IMR-90 (cell line): ENCODE results near the gene TUB. TPM values are rescaled to one million over a fixed set of nuclear protein-coding genes. Genes with fewer than 3 reads are reported as not detected.

Experiments
- ATAC-seq: fragments of 200-7000 bp; cut with Tn5 transposase; 2 replicates; pipeline ENCODE4 v1.9.1; 2020; ENCODE audit warnings: low read depth, mild to moderate bottlenecking, moderate library complexity
- BruUV-seq: library from RNA; stranded (reverse); fragments of 400-500 nt; replicated peaks from 2 replicates; lab custom pipeline; 2021; lab: Mats Ljungman, UMichigan
- CTCF ChIA-PET: fragments of 300-600 bp; formaldehyde crosslinking; extraction: SDS; loops from one replicate; lab custom pipeline; 2021; ENCODE audit warnings: antibody characterized with exemption; lab: Yijun Ruan, JAX
- POLR2A ChIA-PET: fragments of 300-600 bp; sonication (Branson Sonifier 250); formaldehyde crosslinking; loops from one replicate; lab custom pipeline; 2022; ENCODE audit warnings: antibody characterized with exemption; ENCODE audit not compliant: unreplicated experiment; lab: Charles Lee
- DNase-seq: peaks from one replicate; pipeline ENCODE4 v3.0.0; 2013
- H2AFZ ChIP-seq: replicated peaks from 2 replicates; pipeline ENCODE3; 2013; ENCODE audit warnings: low read length, mild to moderate bottlenecking; ENCODE audit not compliant: poor library complexity
- H2AK5ac ChIP-seq: 2 replicates; pipeline ENCODE4 v1.6.1; 2013; ENCODE audit warnings: low read depth, low read length, inconsistent platforms
- H2AK9ac ChIP-seq: replicated peaks from 2 replicates; pipeline ENCODE3; 2013; ENCODE audit warnings: mild to moderate bottlenecking, low read depth, low read length, moderate library complexity; ENCODE audit not compliant: poor library complexity
- H2BK120ac ChIP-seq: 2 replicates; pipeline ENCODE4 v1.6.1; 2013; ENCODE audit warnings: low read depth, low read length, inconsistent platforms
- H2BK15ac ChIP-seq: 3 replicates; pipeline ENCODE4 v1.6.1; 2013; ENCODE audit warnings: low read depth, low read length, inconsistent platforms
- H2BK20ac ChIP-seq: 2 replicates; pipeline ENCODE4 v1.6.1; 2013; ENCODE audit warnings: low read depth, mild to moderate bottlenecking, inconsistent platforms, low read length, moderate library complexity
- H2BK5ac ChIP-seq: 2 replicates; pipeline ENCODE4 v1.6.1; 2013; ENCODE audit warnings: mild to moderate bottlenecking, low read depth, low read length, inconsistent platforms; ENCODE audit not compliant: poor library complexity, severe bottlenecking
- H3K14ac ChIP-seq: replicated peaks from 2 replicates; pipeline ENCODE4 v1.6.1; 2013; ENCODE audit warnings: low read depth, low read length, inconsistent platforms
- H3K18ac ChIP-seq: 2 replicates; pipeline ENCODE4 v1.6.1; 2013; ENCODE audit warnings: low read depth, low read length, control low read depth
- H3K23ac ChIP-seq: 2 replicates; pipeline ENCODE4 v1.6.1; 2013; ENCODE audit warnings: low read depth, low read length, inconsistent platforms
- H3K27ac ChIP-seq: 2 replicates; pipeline ENCODE4 v1.5.1; 2013; ENCODE audit warnings: mild to moderate bottlenecking, control low read depth, low read length; ENCODE audit not compliant: insufficient read depth
- H3K27me3 ChIP-seq: 2 replicates; pipeline ENCODE4 v1.6.1; 2013; ENCODE audit warnings: low read length; ENCODE audit not compliant: control insufficient read depth, insufficient read depth
- H3K36me3 ChIP-seq: 2 replicates; pipeline ENCODE4 v1.6.1; 2013; ENCODE audit warnings: low read length, mixed read lengths; ENCODE audit not compliant: control insufficient read depth, insufficient read depth
- H3K4ac ChIP-seq: 2 replicates; pipeline ENCODE4 v1.6.1; 2013; ENCODE audit warnings: low read depth, low read length, inconsistent platforms
- H3K4me1 ChIP-seq: 2 replicates; pipeline ENCODE4 v1.6.1; 2013; ENCODE audit warnings: low read length, mixed read lengths; ENCODE audit not compliant: control insufficient read depth, insufficient read depth
- H3K4me2 ChIP-seq: 2 replicates; pipeline ENCODE4 v1.6.1; 2013; ENCODE audit warnings: low read depth, mild to moderate bottlenecking, control low read depth, low read length, moderate library complexity
- H3K4me3 ChIP-seq: 2 replicates; pipeline ENCODE4 v1.5.1; 2013; ENCODE audit warnings: low read depth, mild to moderate bottlenecking, control low read depth, low read length, moderate library complexity; ENCODE audit not compliant: insufficient read depth
- H3K56ac ChIP-seq: 2 replicates; pipeline ENCODE4 v1.6.1; 2013; ENCODE audit warnings: low read length, inconsistent platforms; ENCODE audit not compliant: insufficient read depth; ENCODE audit errors: extremely low read depth
- H3K79me1 ChIP-seq, 2 experiments: 2 replicates each; pipeline ENCODE4 v1.6.1; 2013; ENCODE audit warnings: low read length in 2 of 2, inconsistent platforms in 1 of 2, low read depth in 1 of 2
- H3K9ac ChIP-seq: 2 replicates; pipeline ENCODE4 v1.6.1; 2013; ENCODE audit warnings: low read depth, low read length, control low read depth
- H3K9me1 ChIP-seq: 2 replicates; pipeline ENCODE4 v1.6.1; 2013; ENCODE audit warnings: low read length, inconsistent platforms; ENCODE audit not compliant: insufficient read depth
- H3K9me3 ChIP-seq: 2 replicates; pipeline ENCODE4 v1.6.1; 2013; ENCODE audit warnings: low read length; ENCODE audit not compliant: control insufficient read depth, insufficient read depth
- H4K20me1 ChIP-seq: 2 replicates; pipeline ENCODE4 v1.6.1; 2013; ENCODE audit warnings: low read length, inconsistent platforms; ENCODE audit not compliant: insufficient read depth
- H4K5ac ChIP-seq: 2 replicates; pipeline ENCODE4 v1.6.1; 2013; ENCODE audit warnings: mild to moderate bottlenecking, low read depth, low read length, control low read depth
- H4K8ac ChIP-seq, 2 experiments: 2 replicates each; pipeline ENCODE4 v1.6.1; 2013; ENCODE audit warnings: low read depth in 2 of 2, low read length in 2 of 2, control low read depth in 1 of 2, inconsistent platforms in 1 of 2
- H4K91ac ChIP-seq: 2 replicates; pipeline ENCODE4 v1.6.1; 2013; ENCODE audit warnings: low read depth, low read length, inconsistent platforms; ENCODE audit not compliant: insufficient read depth
- BHLHE40 ChIP-seq: fragments of 150-350 bp; IDR thresholded peaks from 2 replicates; pipeline ENCODE4 v1.6.1; 2016; ENCODE audit warnings: mild to moderate bottlenecking, low read depth, low read length
- CEBPB ChIP-seq: IDR thresholded peaks from 2 replicates; pipeline ENCODE4 v1.6.1; 2012; ENCODE audit warnings: low read depth, low read length, improper control_type of control experiment
- CHD1 ChIP-seq: IDR thresholded peaks from 2 replicates; pipeline ENCODE4 v1.6.1; 2012; ENCODE audit warnings: low read depth, low read length, improper control_type of control experiment
- MAFK ChIP-seq: IDR thresholded peaks from 2 replicates; pipeline ENCODE4 v1.6.1; 2012; ENCODE audit warnings: low read depth, low read length, improper control_type of control experiment
- MAZ ChIP-seq: IDR thresholded peaks from 2 replicates; pipeline ENCODE4 v1.6.1; 2012; ENCODE audit warnings: low read depth, mild to moderate bottlenecking, low read length, improper control_type of control experiment, moderate library complexity, borderline replicate concordance
- MXI1 ChIP-seq: IDR thresholded peaks from 2 replicates; pipeline ENCODE4 v1.6.1; 2012; ENCODE audit warnings: low read depth, mild to moderate bottlenecking, low read length, moderate library complexity, borderline replicate concordance
- POLR2A ChIP-seq: IDR thresholded peaks from 2 replicates; pipeline ENCODE4 v1.6.1; 2012; ENCODE audit warnings: mild to moderate bottlenecking, low read depth, low read length
- RCOR1 ChIP-seq: IDR thresholded peaks from 2 replicates; pipeline ENCODE4 v1.6.1; 2012; ENCODE audit warnings: mild to moderate bottlenecking, low read length, improper control_type of control experiment; ENCODE audit not compliant: insufficient replicate concordance
- SMC3 ChIP-seq: fragments of 150-350 bp; IDR thresholded peaks from 2 replicates; pipeline ENCODE4 v1.6.1; 2016; ENCODE audit warnings: low read depth, mild to moderate bottlenecking, antibody characterized with exemption, low read length, moderate library complexity
- WGBS, 2 experiments: methylation state at CpG; one replicate each; pipeline versions ENCODE4 v1.1.5 to v1.1.7; 2013; ENCODE audit warnings: missing lambda C conversion rate in 2 of 2; ENCODE audit not compliant: insufficient read length in 1 of 2; ENCODE audit errors: extremely low coverage in 2 of 2; 5-methylcytosine and 5-hydroxymethylcytosine counted together
- dilution Hi-C: fragments of 300-500 bp; cut with HindIII; formaldehyde crosslinking; loops from one replicate; pipeline ENCODE4 v1.14.3; 2018; ENCODE audit warnings: low sequenced_read_pairs; ENCODE audit not compliant: unreplicated experiment
- in situ Hi-C: fragments of 300-500 bp; cut with MboI; formaldehyde crosslinking; loops from 3 replicates; pipeline ENCODE4 v1.14.3; 2019; ENCODE audit warnings: low sequenced_read_pairs, inconsistent platforms, mixed read lengths
- intact Hi-C: fragments of 100-400 bp; cut with micrococcal nuclease; formaldehyde crosslinking; loops from 2 replicates; pipeline ENCODE4 v1.10.0; 2022
- polyA plus RNA-seq, 3 experiments: library from polyadenylated mRNA; depleted of rRNA; stranded (reverse); fragments of >200 nt; gene quantifications; 2 replicates each; pipeline ENCODE4 v1.2.3, GENCODE V29; 2012; ENCODE audit warnings: low replicate concordance in 1 of 3
- total RNA-seq: library from RNA; depleted of rRNA; stranded (reverse); fragments of >200 nt; gene quantifications from 2 replicates; pipeline ENCODE4 v1.2.3, GENCODE V29; 2012
- TF ChIP-seq, protein P1 (sequence below): fragments of 150-350 bp; IDR thresholded peaks from 2 replicates; pipeline ENCODE4 v1.6.1; 2017; ENCODE audit warnings: mild to moderate bottlenecking, antibody characterized with exemption, low read length, low read depth
- TF ChIP-seq, protein P2 (sequence below): conservative IDR thresholded peaks from 2 replicates; pipeline ENCODE4 v1.5.1; 2012; ENCODE audit warnings: mild to moderate bottlenecking, low read depth, low read length, improper control_type of control experiment

TUB gene
- total and polyA plus RNA-seq, 2 of the 4 experiments (the other 2 are of a cell fraction): 11.8 to 12.9 TPM

DNA sequence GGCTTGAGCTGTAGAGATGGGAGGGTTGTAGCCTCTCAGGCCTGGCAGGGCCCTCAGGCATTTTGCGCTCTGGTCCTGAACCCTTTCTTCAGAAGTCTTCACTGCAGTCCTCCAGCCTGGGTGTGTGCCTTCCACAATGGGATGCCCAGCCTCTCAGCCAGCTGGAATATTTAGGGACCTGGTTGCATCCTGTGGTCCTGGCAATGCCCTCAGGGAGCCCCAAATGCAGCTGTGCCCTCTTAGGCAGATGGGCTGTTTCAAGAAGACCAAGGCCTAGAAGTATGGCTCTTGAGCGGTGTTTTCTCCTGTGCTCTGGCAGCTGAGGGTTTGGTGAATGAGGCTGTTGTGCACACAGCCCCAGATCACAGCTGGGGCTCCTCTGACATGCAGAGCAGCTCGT is 6.7 kb downstream of the TUB start:
- no peak overlapping the region for H3K9ac ChIP-seq
- H2AK9ac ChIP-seq: no peak overlapping the region
- H3K9me1 ChIP-seq: no peaks in the 10 kb centered on the region; the same call in 1 of the 2 replicates
- no peak overlapping the region for H3K23ac ChIP-seq
- H4K91ac ChIP-seq: no peak overlapping the region
- no TSS peak for BruUV-seq
- no peak overlapping the region for H2AK5ac ChIP-seq
- peaks cover 6 to 26% of the 10 kb centered on the region in 2 experiments; a peak in 2 of 4 replicates for H3K79me1 ChIP-seq
- no peak overlapping the region for H3K18ac ChIP-seq
- TF ChIP-seq MXI1 (no peak), MAFK (no peak), SMC3 (no peak), CHD1 (no peak), MAZ (no peak), BHLHE40 (no peak), POLR2A (no peak), RCOR1 (no peak), CEBPB (no peak)
- TF ChIP-seq, protein P1, sequence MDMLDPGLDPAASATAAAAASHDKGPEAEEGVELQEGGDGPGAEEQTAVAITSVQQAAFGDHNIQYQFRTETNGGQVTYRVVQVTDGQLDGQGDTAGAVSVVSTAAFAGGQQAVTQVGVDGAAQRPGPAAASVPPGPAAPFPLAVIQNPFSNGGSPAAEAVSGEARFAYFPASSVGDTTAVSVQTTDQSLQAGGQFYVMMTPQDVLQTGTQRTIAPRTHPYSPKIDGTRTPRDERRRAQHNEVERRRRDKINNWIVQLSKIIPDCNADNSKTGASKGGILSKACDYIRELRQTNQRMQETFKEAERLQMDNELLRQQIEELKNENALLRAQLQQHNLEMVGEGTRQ: no peak
- TF ChIP-seq, protein P2, sequence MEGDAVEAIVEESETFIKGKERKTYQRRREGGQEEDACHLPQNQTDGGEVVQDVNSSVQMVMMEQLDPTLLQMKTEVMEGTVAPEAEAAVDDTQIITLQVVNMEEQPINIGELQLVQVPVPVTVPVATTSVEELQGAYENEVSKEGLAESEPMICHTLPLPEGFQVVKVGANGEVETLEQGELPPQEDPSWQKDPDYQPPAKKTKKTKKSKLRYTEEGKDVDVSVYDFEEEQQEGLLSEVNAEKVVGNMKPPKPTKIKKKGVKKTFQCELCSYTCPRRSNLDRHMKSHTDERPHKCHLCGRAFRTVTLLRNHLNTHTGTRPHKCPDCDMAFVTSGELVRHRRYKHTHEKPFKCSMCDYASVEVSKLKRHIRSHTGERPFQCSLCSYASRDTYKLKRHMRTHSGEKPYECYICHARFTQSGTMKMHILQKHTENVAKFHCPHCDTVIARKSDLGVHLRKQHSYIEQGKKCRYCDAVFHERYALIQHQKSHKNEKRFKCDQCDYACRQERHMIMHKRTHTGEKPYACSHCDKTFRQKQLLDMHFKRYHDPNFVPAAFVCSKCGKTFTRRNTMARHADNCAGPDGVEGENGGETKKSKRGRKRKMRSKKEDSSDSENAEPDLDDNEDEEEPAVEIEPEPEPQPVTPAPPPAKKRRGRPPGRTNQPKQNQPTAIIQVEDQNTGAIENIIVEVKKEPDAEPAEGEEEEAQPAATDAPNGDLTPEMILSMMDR: no peak
- H2AFZ ChIP-seq: no peak overlapping the region
- no peak overlapping the region for H2BK15ac ChIP-seq
- H4K5ac ChIP-seq: no peak overlapping the region
- ChIA-PET POLR2A (no interaction called here), CTCF (interaction anchor here (0.8 to 3.6 kb wide), 3 partner anchors 12 to 81 kb away, joined by 3 to 11 read pairs (median 4); no protein-coding TSS in a partner anchor)
- H3K14ac ChIP-seq: no peak overlapping the region
- peaks cover 36% of the 10 kb centered on the region; the same call in 1 of the 2 replicates for H4K20me1 ChIP-seq
- no peak overlapping the region for H2BK120ac ChIP-seq
- in situ Hi-C loops (loop anchor here (25.0 kb wide), 1 partner anchor 400 kb away; no protein-coding TSS in a partner anchor), dilution Hi-C loops (no loop called here), intact Hi-C loops (no loop called here)
- H3K9me3 ChIP-seq: no peaks in the 10 kb centered on the region
- H3K4me1 ChIP-seq: peaks cover 3% of the 10 kb centered on the region; the same call in 1 of the 2 replicates
- H3K4ac ChIP-seq: no peak overlapping the region
- H2BK5ac ChIP-seq: no peak overlapping the region
- H3K36me3 ChIP-seq: no peaks in the 10 kb centered on the region
- ATAC-seq (no peak), DNase-seq (no peak)
- H3K27me3 ChIP-seq: no peaks in the 10 kb centered on the region
- H3K4me3 ChIP-seq: no peak overlapping the region
- H3K56ac ChIP-seq: no peak overlapping the region
- H2BK20ac ChIP-seq: no peak overlapping the region
- no peak overlapping the region for H3K4me2 ChIP-seq
- WGBS, 2 experiments: 100% methylated on average over 2 of the region's 3 CpGs; no CpG with 5 or more reads in 1 of the 2 experiments
- no peak overlapping the region for H3K27ac ChIP-seq
- H4K8ac ChIP-seq: no peak overlapping the region
